ENCODE results near the gene SEMA4G.

Gene SEMA4G

GRCh38 chr10:101005869-101006567, 36.7 kb downstream of the SEMA4G start:
- no peak for TF ChIP-seq CTCF (IDR thresholded peaks at IDR 0.05; ENCODE audit: poor library complexity, severe bottlenecking)
- no peaks in the 10 kb centered on the region for H3K27me3 ChIP-seq (ENCODE audit: insufficient read depth, poor library complexity, severe bottlenecking)
- no peak overlapping the region for H3K27ac ChIP-seq (ENCODE audit: poor library complexity, severe bottlenecking)
- H3K4me1 ChIP-seq (ENCODE audit: insufficient read depth, poor library complexity, severe bottlenecking) = peaks cover 5% of the 10 kb centered on the region
- no peak overlapping the region for H3K4me3 ChIP-seq (ENCODE audit: severe bottlenecking)
- DNase-seq (ENCODE audit: low spot score) (no peak), ATAC-seq (ENCODE audit: low read depth) (no peak)
- H3K9me3 ChIP-seq (ENCODE audit: severe bottlenecking) = no peaks in the 10 kb centered on the region
- peaks cover 39% of the 10 kb centered on the region for H3K36me3 ChIP-seq (ENCODE audit: low read depth)

- Histone ChIP-seq H3K4me1 (ENCODE audit: insufficient read depth, poor library complexity, severe bottlenecking) (no peaks in the 10 kb centered on the region), H3K27ac (ENCODE audit: poor library complexity, severe bottlenecking) (no peak overlapping the region), H3K9me3 (ENCODE audit: severe bottlenecking) (no peaks in the 10 kb centered on the region), H3K27me3 (ENCODE audit: insufficient read depth, poor library complexity, severe bottlenecking) (no peaks in the 10 kb centered on the region), H3K36me3 (ENCODE audit: low read depth) (peaks cover 39% of the 10 kb centered on the region), H3K4me3 (ENCODE audit: severe bottlenecking) (no peak overlapping the region)
- no peak for ATAC-seq (ENCODE audit: low read depth)
- no peak for DNase-seq (ENCODE audit: low spot score)
- no peak for TF ChIP-seq CTCF (IDR thresholded peaks at IDR 0.05; ENCODE audit: poor library complexity, severe bottlenecking)
Observed at GRCh38 chr10:101006593-101007098, 37.3 kb downstream of the SEMA4G start.

- no peak overlapping the region for H3K4me3 ChIP-seq (ENCODE audit: severe bottlenecking)
- DNase-seq (ENCODE audit: low spot score) (no peak), ATAC-seq (ENCODE audit: low read depth) (no peak)
- H3K9me3 ChIP-seq (ENCODE audit: severe bottlenecking) = no peaks in the 10 kb centered on the region
- H3K4me1 ChIP-seq (ENCODE audit: insufficient read depth, poor library complexity, severe bottlenecking) = no peaks in the 10 kb centered on the region
- no peak overlapping the region for H3K27ac ChIP-seq (ENCODE audit: poor library complexity, severe bottlenecking)
- no peaks in the 10 kb centered on the region for H3K27me3 ChIP-seq (ENCODE audit: insufficient read depth, poor library complexity, severe bottlenecking)
- TF ChIP-seq CTCF (IDR thresholded peaks at IDR 0.05; ENCODE audit: poor library complexity, severe bottlenecking) = no peak
- H3K36me3 ChIP-seq (ENCODE audit: low read depth) = peaks cover 39% of the 10 kb centered on the region
Observed at GRCh38 chr10:101007099-101007711, 37.9 kb downstream of the SEMA4G start.

- ATAC-seq (ENCODE audit: low read depth) (no peak), DNase-seq (ENCODE audit: low spot score) (no peak)
- no peak overlapping the region for H3K4me3 ChIP-seq (ENCODE audit: severe bottlenecking)
- no peaks in the 10 kb centered on the region for H3K27me3 ChIP-seq (ENCODE audit: insufficient read depth, poor library complexity, severe bottlenecking)
- no peak for TF ChIP-seq CTCF (IDR thresholded peaks at IDR 0.05; ENCODE audit: poor library complexity, severe bottlenecking)
- H3K4me1 ChIP-seq (ENCODE audit: insufficient read depth, poor library complexity, severe bottlenecking) = peaks cover 2% of the 10 kb centered on the region
- no peaks in the 10 kb centered on the region for H3K9me3 ChIP-seq (ENCODE audit: severe bottlenecking)
- no peak overlapping the region for H3K27ac ChIP-seq (ENCODE audit: poor library complexity, severe bottlenecking)
- H3K36me3 ChIP-seq (ENCODE audit: low read depth) = peaks cover 32% of the 10 kb centered on the region
Observed at GRCh38 chr10:101007915-101008822, 38.9 kb downstream of the SEMA4G start.

Data from RWPE2 (cell line).